ENCODE results near the gene CDT1.

- TF ChIP-seq CTCF (conservative IDR thresholded peaks at IDR 0.05 in 1 of 2, IDR thresholded peaks at IDR 0.05 in 1 of 2; ENCODE audit: low read depth in 1 of 2, low read length in 2 of 2) (no peak), EZH2 (IDR thresholded peaks at IDR 0.05; ENCODE audit: low read length, missing control alignments) (no peak)
Measured at GRCh38 chr16:88784856-88785105, 18.8 kb upstream of the CDT1 start.
